ENCODE results near the gene NUP42. TPM values are rescaled to one million over a fixed set of nuclear protein-coding genes. Genes with fewer than 3 reads are reported as not detected.

NUP42 gene
- total and polyA plus RNA-seq, 9 of the 15 experiments (the other 6 are each of a cell fraction or from before 2014, with no cell fraction given) = 41.8 to 86.4 (median 71.2) TPM

GRCh38 chr7:23207021-23207420, 25.2 kb downstream of the NUP42 start:
- 31% methylated on average over 2 of the region's 2 CpGs for WGBS (ENCODE audit: insufficient coverage, low coverage, missing lambda C conversion rate)
- H3K27me3 ChIP-seq (ENCODE audit: control insufficient read depth in 2 of 2, insufficient read depth in 2 of 2, low read length in 2 of 2) = no peaks in the 10 kb centered on the region
- no TSS peak for BruUV-seq (replicated peaks)
- H3K4me3 ChIP-seq = no peak overlapping the region
- H4K20me1 ChIP-seq (replicated peaks; ENCODE audit: control insufficient read depth, insufficient read depth, low read length) = no peaks in the 10 kb centered on the region
- in situ Hi-C loops (cut with MboI) (no loop called here), intact Hi-C loops (cut with micrococcal nuclease) (no loop called here)
- ChIA-PET POLR2A (no interaction called here), CTCF (ENCODE audit: low intra/inter-chr PET ratio) (no interaction called here)
- no peak overlapping the region for H2AFZ ChIP-seq (ENCODE audit: low read depth, low read length)
- no peaks in the 10 kb centered on the region for H3K9me1 ChIP-seq (ENCODE audit: control insufficient read depth, insufficient read depth, low read length)
- DNase-seq (ENCODE audit: extremely low read depth in 1 of 4, low spot score in 3 of 4) (no peak), FAIRE-seq (no peak), ATAC-seq (no peak)
- H3K4me1 ChIP-seq (replicated peaks in 1 of 2; ENCODE audit: control insufficient read depth in 2 of 2, insufficient read depth in 2 of 2, low read length in 2 of 2) = peaks cover 0 to 3% of the 10 kb centered on the region in 2 experiments; a peak in 2 of 5 replicates
- H3K36me3 ChIP-seq (ENCODE audit: control insufficient read depth, insufficient read depth, low read length) = peaks cover 2% of the 10 kb centered on the region; the same call in 1 of the 3 replicates
- no peaks in the 10 kb centered on the region for H3K79me2 ChIP-seq (ENCODE audit: control insufficient read depth, insufficient read depth, low read length)
- no peak overlapping the region for H3K27ac ChIP-seq (ENCODE audit: extremely low read depth, low read depth, low read length)
- no peak overlapping the region for H3K4me2 ChIP-seq (ENCODE audit: insufficient read depth, low read length)
- TF ChIP-seq XRCC4 (IDR thresholded peaks at IDR 0.05; ENCODE audit: extremely low read depth, insufficient read depth, insufficient read length) (no peak), SPI1 (IDR thresholded peaks at IDR 0.05; ENCODE audit: borderline replicate concordance, low read depth, low read length) (peak; percentile 2; the same call in 1 of the 2 replicates)
- H3K9ac ChIP-seq (ENCODE audit: insufficient read depth in 1 of 2, low read depth in 2 of 2, low read length in 2 of 2) = no peak overlapping the region
- no peaks in the 10 kb centered on the region for H3K9me3 ChIP-seq (replicated peaks; ENCODE audit: control insufficient read depth, insufficient read depth, low read depth, low read length)

- no peaks in the 10 kb centered on the region for H3K9me3 ChIP-seq (replicated peaks; ENCODE audit: control insufficient read depth, insufficient read depth, low read depth, low read length)
- no peaks in the 10 kb centered on the region for H3K27me3 ChIP-seq (ENCODE audit: control insufficient read depth in 2 of 2, insufficient read depth in 2 of 2, low read length in 2 of 2)
- CTCF ChIA-PET (ENCODE audit: low intra/inter-chr PET ratio) = no interaction called here
- 25% methylated on average over 3 of the region's 3 CpGs for WGBS (ENCODE audit: insufficient coverage, low coverage, missing lambda C conversion rate)
- H3K9ac ChIP-seq (ENCODE audit: insufficient read depth in 1 of 2, low read depth in 2 of 2, low read length in 2 of 2) = no peak overlapping the region
- H3K9me1 ChIP-seq (ENCODE audit: control insufficient read depth, insufficient read depth, low read length) = no peaks in the 10 kb centered on the region
- no peak overlapping the region for H2AFZ ChIP-seq (ENCODE audit: low read depth, low read length)
- intact Hi-C loops (cut with micrococcal nuclease) (no loop called here), in situ Hi-C loops (cut with MboI) (no loop called here)
- POLR2A ChIA-PET = no interaction called here
- FAIRE-seq = no peak
- no peaks in the 10 kb centered on the region for H3K79me2 ChIP-seq (ENCODE audit: control insufficient read depth, insufficient read depth, low read length)
- H3K36me3 ChIP-seq (ENCODE audit: control insufficient read depth, insufficient read depth, low read length) = no peaks in the 10 kb centered on the region
- DNase-seq (ENCODE audit: extremely low read depth in 1 of 4, low spot score in 3 of 4) = no peak
- H3K4me1 ChIP-seq (replicated peaks in 1 of 2; ENCODE audit: control insufficient read depth in 2 of 2, insufficient read depth in 2 of 2, low read length in 2 of 2) = peaks cover 0 to 3% of the 10 kb centered on the region in 2 experiments; a peak in 2 of 5 replicates
- TF ChIP-seq ZNF384 (IDR thresholded peaks at IDR 0.05; ENCODE audit: low read depth, low read length) (0 out of 2 replicates have a peak, but pooled peaks have one; percentile 15), FOSL1 (tag; conservative IDR thresholded peaks at IDR 0.05) (peak; percentile 44), ATF3 (IDR thresholded peaks at IDR 0.05) (peak; percentile 38; the same call in 1 of the 2 replicates), ATF3 (CRISPR knock-in tag; conservative IDR thresholded peaks at IDR 0.05) (no peak), FOXK1 (CRISPR knock-in tag; IDR thresholded peaks at IDR 0.05; ENCODE audit: borderline replicate concordance) (no peak), ZNF316 (IDR thresholded peaks at IDR 0.05) (0 out of 2 replicates have a peak, but pooled peaks have one; percentile 3), KDM5B (IDR thresholded peaks at IDR 0.05; ENCODE audit: insufficient replicate concordance, low read depth, low read length) (no peak)
- H3K27ac ChIP-seq (ENCODE audit: extremely low read depth, low read depth, low read length) = no peak overlapping the region
- no TSS peak for BruUV-seq (replicated peaks)
- no peak overlapping the region for H3K4me2 ChIP-seq (ENCODE audit: insufficient read depth, low read length)
- ATAC-seq = no peak
- no peaks in the 10 kb centered on the region for H4K20me1 ChIP-seq (replicated peaks; ENCODE audit: control insufficient read depth, insufficient read depth, low read length)
- no peak overlapping the region for H3K4me3 ChIP-seq
These were observed 26.0 kb downstream of the NUP42 start for GRCh38 chr7:23207884-23208283.
